ENCODE results near the gene KIN. TPM values are rescaled to one million over a fixed set of nuclear protein-coding genes. Genes with fewer than 3 reads are reported as not detected.
"Not testable (repeated sequence)": the region's sequence is repeated elsewhere in the genome, so short reads cannot be mapped to it uniquely, and the experiment has no call there.

The KIN gene
- total and polyA plus RNA-seq, 2 donors from 2014 or later: 10.8 to 12.9 TPM

- intact Hi-C loops (cut with DNase I): no loop called here
- no peak for TF ChIP-seq CTCF (IDR thresholded peaks at IDR 0.05; ENCODE audit: borderline replicate concordance, extremely low read depth, insufficient read depth)
- Histone ChIP-seq H3K4me3 (ENCODE audit: low read length in 3 of 3) (peak overlapping the region; percentile 93 to 98 (median 95)), H3K27me3 (ENCODE audit: control insufficient read depth, insufficient read depth, low read length) (no peaks in the 10 kb centered on the region), H3K27ac (ENCODE audit: low read depth in 2 of 2, low read length in 2 of 2) (peak overlapping the region in 1 of 2 donors; percentile 29), H3K36me3 (ENCODE audit: control insufficient read depth in 2 of 3, insufficient read depth in 3 of 3, low read length in 3 of 3) (no peaks in the 10 kb centered on the region), H3K9me3 (ENCODE audit: control insufficient read depth in 2 of 3, insufficient read depth in 1 of 3, low read length in 3 of 3) (no peaks in the 10 kb centered on the region), H3K9ac (ENCODE audit: low read length in 3 of 3) (peak overlapping the region; percentile 44 to 97 (median 94)), H3K4me1 (ENCODE audit: control insufficient read depth in 2 of 3, insufficient read depth in 2 of 3, low read depth in 1 of 3, low read length in 3 of 3) (peaks cover 0 to 15% (median 5%) of the 10 kb centered on the region in 3 donors)
- no peak for DNase-seq
- FAIRE-seq: no peak
Measured at GRCh38 chr10:7787150-7787856, 490 bp downstream of the KIN start.

- Histone ChIP-seq H3K36me3 (ENCODE audit: control insufficient read depth in 2 of 3, insufficient read depth in 3 of 3, low read length in 3 of 3) (no peaks in the 10 kb centered on the region), H3K9me3 (ENCODE audit: control insufficient read depth in 2 of 3, insufficient read depth in 1 of 3, low read length in 3 of 3) (no peaks in the 10 kb centered on the region), H3K9ac (ENCODE audit: low read length in 3 of 3) (peak overlapping the region in 1 of 3 donors; percentile 44), H3K27me3 (ENCODE audit: control insufficient read depth, insufficient read depth, low read length) (no peaks in the 10 kb centered on the region), H3K4me1 (ENCODE audit: control insufficient read depth in 2 of 3, insufficient read depth in 2 of 3, low read depth in 1 of 3, low read length in 3 of 3) (peaks cover 0 to 15% (median 5%) of the 10 kb centered on the region in 3 donors), H3K4me3 (ENCODE audit: low read length in 3 of 3) (peak overlapping the region in 2 of 3 donors; percentile 95 to 98), H3K27ac (ENCODE audit: low read depth in 2 of 2, low read length in 2 of 2) (no peak overlapping the region)
- intact Hi-C loops (cut with DNase I): no loop called here
- FAIRE-seq: no peak
- DNase-seq: no peak
- no peak for TF ChIP-seq CTCF (IDR thresholded peaks at IDR 0.05; ENCODE audit: borderline replicate concordance, extremely low read depth, insufficient read depth)
Measured at GRCh38 chr10:7786430-7786829, 1.4 kb downstream of the KIN start.

- H3K4me3 ChIP-seq (ENCODE audit: low read length in 3 of 3); H3K4me1 ChIP-seq (ENCODE audit: control insufficient read depth in 2 of 3, insufficient read depth in 2 of 3, low read depth in 1 of 3, low read length in 3 of 3); H3K9me3 ChIP-seq (ENCODE audit: control insufficient read depth in 2 of 3, insufficient read depth in 1 of 3, low read length in 3 of 3); H3K9ac ChIP-seq (ENCODE audit: low read length in 3 of 3); H3K27me3 ChIP-seq (ENCODE audit: control insufficient read depth, insufficient read depth, low read length); DNase-seq; H3K27ac ChIP-seq (ENCODE audit: low read depth in 2 of 2, low read length in 2 of 2); intact Hi-C loops (cut with DNase I); FAIRE-seq: not testable (repeated sequence)
- peaks cover 0 to 18% (median 11%) of the 10 kb centered on the region in 3 donors for H3K36me3 ChIP-seq (ENCODE audit: control insufficient read depth in 2 of 3, insufficient read depth in 3 of 3, low read length in 3 of 3)
Measured at GRCh38 chr10:7782194-7782593, 5.6 kb downstream of the KIN start.

- FAIRE-seq (no peak), DNase-seq (no peak)
- Histone ChIP-seq H3K9me3 (ENCODE audit: control insufficient read depth in 2 of 3, insufficient read depth in 1 of 3, low read length in 3 of 3) (no peaks in the 10 kb centered on the region), H3K27me3 (ENCODE audit: control insufficient read depth, insufficient read depth, low read length) (no peaks in the 10 kb centered on the region), H3K4me1 (ENCODE audit: control insufficient read depth in 2 of 3, insufficient read depth in 2 of 3, low read depth in 1 of 3, low read length in 3 of 3) (peaks cover 0 to 3% (median 3%) of the 10 kb centered on the region in 3 donors), H3K9ac (ENCODE audit: low read length in 3 of 3) (no peak overlapping the region), H3K27ac (ENCODE audit: low read depth in 2 of 2, low read length in 2 of 2) (no peak overlapping the region), H3K36me3 (ENCODE audit: control insufficient read depth in 2 of 3, insufficient read depth in 3 of 3, low read length in 3 of 3) (peaks cover 0 to 21% (median 18%) of the 10 kb centered on the region in 3 donors), H3K4me3 (ENCODE audit: low read length in 3 of 3) (no peak overlapping the region)
- no peak for TF ChIP-seq CTCF (IDR thresholded peaks at IDR 0.05; ENCODE audit: borderline replicate concordance, extremely low read depth, insufficient read depth)
- intact Hi-C loops (cut with DNase I): no loop called here
Measured at GRCh38 chr10:7776777-7777176, 11.0 kb downstream of the KIN start.
